GM08714 (cell line): ENCODE data around the gene PALM.

ENCODE experiments used
- H3K4me3 ChIP-seq: fragments of 200-500 bp; sonication (Bioruptor generic); 2 replicates; pipeline ENCODE4 v1.5.1; 2014; ENCODE audit warnings: mild to moderate bottlenecking, low read length, inconsistent platforms
- ZNF274 ChIP-seq: IDR thresholded peaks from 2 replicates; pipeline ENCODE4 v1.6.1; 2012; ENCODE audit warnings: mild to moderate bottlenecking, low read depth, low read length

Gene PALM

DNA sequence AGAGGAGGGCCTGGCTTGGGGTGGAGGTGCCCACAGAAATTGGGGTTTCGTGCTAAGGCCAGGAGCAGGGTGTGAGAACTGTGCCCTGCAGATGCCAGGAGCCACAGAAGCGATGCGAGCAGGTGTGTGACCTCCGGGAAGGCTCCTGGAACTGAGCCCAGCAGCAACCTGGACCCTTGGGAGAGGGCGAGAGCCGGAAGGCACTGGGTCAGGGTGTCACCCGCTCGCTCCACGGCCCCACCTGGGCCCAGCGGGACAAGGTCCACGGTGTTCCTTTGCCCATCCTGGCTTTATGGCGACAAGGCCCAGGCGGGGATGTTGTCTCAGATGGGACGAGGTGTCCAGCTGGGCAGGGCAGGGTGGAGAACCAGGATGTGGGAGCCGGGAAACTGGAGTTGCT lies 46.3 kb downstream of the PALM start:
- H3K4me3 ChIP-seq: no peak overlapping the region
- TF ChIP-seq ZNF274: no peak

- TF ChIP-seq ZNF274: no peak
- H3K4me3 ChIP-seq: no peak overlapping the region
Observed at GRCh38 chr19:756236-756635, 47.5 kb downstream of the PALM start.

DNA sequence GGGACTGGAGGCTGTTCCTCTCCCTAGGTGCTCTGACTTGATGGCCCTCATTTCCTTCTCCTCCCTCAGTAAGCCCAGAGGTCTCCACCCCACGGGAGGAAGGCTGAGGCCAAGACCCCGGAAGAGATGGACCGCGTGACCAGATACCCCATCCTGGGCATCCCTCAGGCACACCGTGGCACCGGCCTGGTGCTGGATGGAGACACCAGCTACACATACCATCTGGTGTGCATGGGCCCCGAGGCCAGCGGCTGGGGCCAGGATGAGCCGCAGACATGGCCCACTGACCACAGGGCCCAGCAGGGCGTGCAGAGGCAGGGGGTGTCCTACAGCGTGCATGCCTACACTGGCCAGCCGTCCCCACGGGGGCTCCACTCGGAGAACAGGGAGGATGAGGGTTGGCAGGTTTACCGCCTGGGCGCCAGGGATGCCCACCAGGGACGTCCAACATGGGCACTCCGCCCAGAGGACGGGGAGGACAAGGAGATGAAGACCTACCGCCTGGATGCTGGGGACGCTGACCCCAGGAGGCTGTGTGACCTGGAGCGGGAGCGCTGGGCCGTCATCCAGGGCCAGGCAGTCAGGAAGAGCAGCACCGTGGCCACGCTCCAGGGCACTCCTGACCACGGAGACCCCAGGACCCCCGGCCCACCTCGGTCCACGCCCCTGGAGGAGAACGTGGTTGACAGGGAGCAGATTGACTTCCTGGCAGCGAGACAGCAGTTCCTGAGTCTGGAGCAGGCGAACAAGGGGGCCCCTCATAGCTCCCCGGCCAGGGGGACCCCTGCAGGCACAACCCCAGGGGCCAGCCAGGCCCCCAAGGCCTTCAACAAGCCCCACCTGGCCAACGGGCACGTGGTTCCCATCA lies 48.3 kb downstream of the PALM start:
- TF ChIP-seq ZNF274: no peak
- H3K4me3 ChIP-seq: no peak overlapping the region

GRCh38 chr19:757811-758668 lies 49.3 kb downstream of the PALM start:
- no peak overlapping the region for H3K4me3 ChIP-seq
- no peak for TF ChIP-seq ZNF274

DNA sequence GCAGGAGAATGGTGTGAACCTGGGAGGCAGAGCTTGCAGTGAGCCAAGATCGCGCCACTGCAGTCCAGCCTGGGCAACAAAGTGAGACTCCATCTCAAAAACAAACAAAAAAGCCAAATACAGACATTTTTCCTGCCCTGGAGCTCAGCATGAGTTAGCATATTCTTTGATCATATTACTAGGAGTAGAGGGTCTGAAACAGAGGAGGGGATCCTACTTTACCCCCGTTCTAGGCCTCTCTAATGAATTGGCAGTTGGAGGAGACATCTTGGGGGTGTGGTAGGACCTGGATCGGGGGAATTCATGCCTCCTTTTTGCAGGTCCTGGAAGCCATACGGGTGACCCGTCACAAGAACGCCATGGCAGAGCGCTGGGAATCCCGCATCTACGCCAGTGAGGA lies 54.4 kb downstream of the PALM start:
- TF ChIP-seq ZNF274: no peak
- H3K4me3 ChIP-seq: no peak overlapping the region

GRCh38 chr19:763869-764268 lies 55.1 kb downstream of the PALM start:
- H3K4me3 ChIP-seq: no peak overlapping the region
- no peak for TF ChIP-seq ZNF274

GRCh38 chr19:764301-764700 lies 55.6 kb downstream of the PALM start:
- no peak overlapping the region for H3K4me3 ChIP-seq
- no peak for TF ChIP-seq ZNF274

DNA sequence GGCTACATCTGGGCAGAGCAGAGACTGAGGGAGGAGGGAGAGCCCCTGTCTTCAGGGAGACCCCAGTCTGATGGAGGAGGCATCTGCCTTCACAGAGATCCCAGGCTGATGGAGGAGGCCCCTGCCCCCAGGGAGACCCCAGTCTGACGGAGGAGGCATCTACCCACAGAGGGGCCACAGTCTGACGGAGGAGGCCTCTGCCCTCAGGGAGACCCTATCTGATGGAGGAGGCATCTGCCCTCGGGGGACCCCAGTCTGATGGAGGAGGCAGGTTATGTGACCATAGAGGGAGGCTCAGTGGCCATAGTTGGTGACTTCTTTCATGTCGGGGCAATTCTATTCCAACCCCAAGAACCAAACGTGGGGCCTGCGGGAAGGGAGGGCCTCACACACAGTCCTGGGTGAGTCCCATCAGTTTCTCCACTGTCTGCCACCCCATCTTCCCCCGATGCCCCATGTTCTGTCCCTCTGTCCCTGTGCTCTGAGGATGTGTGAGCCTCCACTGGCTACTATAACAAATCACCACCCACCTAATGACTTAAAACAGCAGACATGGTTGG lies 56.5 kb downstream of the PALM start:
- no peak for TF ChIP-seq ZNF274
- no peak overlapping the region for H3K4me3 ChIP-seq

- TF ChIP-seq ZNF274: no peak
- no peak overlapping the region for H3K4me3 ChIP-seq
Observed at GRCh38 chr19:768424-768823, 59.7 kb downstream of the PALM start.

DNA sequence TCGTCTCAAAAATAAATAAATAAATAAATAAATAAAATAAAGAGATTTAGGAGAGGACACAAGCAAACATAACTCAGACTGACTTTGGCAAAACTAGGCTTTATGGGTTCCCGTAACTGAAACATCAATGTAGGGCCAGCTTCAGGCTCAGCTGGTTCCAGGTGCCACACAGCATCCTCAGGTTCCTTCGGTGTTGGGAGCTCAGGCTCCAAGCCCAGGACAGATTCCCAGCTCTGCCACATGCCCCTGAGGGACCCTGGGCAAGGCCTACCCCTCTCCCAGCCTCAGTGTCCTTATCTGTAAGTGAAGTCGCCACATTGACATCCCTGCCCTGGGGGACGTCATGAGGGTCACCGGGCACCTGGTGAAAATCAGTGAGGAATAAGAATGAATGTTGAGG lies 60.9 kb downstream of the PALM start:
- TF ChIP-seq ZNF274: no peak
- no peak overlapping the region for H3K4me3 ChIP-seq

DNA sequence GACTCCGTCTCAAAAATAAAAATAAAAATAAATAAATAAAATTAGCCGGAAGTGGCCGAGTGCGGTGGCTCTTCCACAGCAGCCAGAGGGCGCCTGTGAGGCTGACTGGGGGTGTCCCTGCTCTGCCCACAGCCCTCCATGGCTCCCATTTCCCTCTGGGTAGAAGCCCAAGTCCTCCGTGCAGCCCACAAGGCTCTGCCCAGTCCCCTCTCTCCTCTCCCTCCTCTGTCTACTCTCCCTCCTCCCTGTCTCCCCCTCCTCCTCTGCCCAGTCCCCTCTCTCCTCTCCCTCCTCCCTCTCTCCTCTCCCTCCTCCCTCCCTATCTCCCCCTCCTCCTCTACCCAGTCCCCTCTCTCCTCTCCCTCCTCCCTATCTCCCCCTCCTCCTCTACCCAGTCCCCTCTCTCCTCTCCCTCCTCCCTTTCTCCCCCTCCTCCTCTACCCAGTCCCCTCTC lies 62.6 kb downstream of the PALM start:
- no peak overlapping the region for H3K4me3 ChIP-seq
- TF ChIP-seq ZNF274: no peak

DNA sequence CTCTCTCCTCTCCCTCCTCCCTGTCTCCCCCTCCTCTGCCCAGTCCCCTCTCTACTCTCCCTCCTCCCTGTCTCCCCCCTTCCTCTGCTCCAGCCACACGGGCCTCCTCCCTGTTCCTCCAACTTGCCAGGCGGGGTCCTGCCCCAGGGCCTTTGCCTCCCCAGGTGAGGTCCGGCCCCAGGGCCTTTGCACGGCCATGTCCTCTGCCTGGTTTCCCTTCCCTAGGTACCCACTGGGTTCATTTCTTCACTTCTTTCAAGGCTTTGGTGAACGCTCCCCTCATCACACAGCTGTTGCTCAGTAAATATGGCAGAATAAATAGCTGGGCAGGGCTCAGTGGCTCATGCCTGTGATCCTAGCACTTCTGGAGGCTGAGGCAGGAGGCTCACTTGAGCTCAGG lies 63.3 kb downstream of the PALM start:
- no peak for TF ChIP-seq ZNF274
- no peak overlapping the region for H3K4me3 ChIP-seq

GRCh38 chr19:772730-773436 lies 64.1 kb downstream of the PALM start:
- no peak for TF ChIP-seq ZNF274
- no peak overlapping the region for H3K4me3 ChIP-seq

GRCh38 chr19:776549-776948 lies 67.8 kb downstream of the PALM start:
- no peak for TF ChIP-seq ZNF274
- no peak overlapping the region for H3K4me3 ChIP-seq
